ENCODE measurements around the gene SLC49A4.

Gene SLC49A4

GRCh38 chr3:122799322-122799721, 4.5 kb downstream of the SLC49A4 start:
- TF ChIP-seq, protein P1, sequence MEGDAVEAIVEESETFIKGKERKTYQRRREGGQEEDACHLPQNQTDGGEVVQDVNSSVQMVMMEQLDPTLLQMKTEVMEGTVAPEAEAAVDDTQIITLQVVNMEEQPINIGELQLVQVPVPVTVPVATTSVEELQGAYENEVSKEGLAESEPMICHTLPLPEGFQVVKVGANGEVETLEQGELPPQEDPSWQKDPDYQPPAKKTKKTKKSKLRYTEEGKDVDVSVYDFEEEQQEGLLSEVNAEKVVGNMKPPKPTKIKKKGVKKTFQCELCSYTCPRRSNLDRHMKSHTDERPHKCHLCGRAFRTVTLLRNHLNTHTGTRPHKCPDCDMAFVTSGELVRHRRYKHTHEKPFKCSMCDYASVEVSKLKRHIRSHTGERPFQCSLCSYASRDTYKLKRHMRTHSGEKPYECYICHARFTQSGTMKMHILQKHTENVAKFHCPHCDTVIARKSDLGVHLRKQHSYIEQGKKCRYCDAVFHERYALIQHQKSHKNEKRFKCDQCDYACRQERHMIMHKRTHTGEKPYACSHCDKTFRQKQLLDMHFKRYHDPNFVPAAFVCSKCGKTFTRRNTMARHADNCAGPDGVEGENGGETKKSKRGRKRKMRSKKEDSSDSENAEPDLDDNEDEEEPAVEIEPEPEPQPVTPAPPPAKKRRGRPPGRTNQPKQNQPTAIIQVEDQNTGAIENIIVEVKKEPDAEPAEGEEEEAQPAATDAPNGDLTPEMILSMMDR (IDR thresholded peaks at IDR 0.05; ENCODE audit: insufficient read depth, missing control alignments) = no peak
- no peak for DNase-seq (ENCODE audit: insufficient read length, low spot score)
- FAIRE-seq = no peak

DNA sequence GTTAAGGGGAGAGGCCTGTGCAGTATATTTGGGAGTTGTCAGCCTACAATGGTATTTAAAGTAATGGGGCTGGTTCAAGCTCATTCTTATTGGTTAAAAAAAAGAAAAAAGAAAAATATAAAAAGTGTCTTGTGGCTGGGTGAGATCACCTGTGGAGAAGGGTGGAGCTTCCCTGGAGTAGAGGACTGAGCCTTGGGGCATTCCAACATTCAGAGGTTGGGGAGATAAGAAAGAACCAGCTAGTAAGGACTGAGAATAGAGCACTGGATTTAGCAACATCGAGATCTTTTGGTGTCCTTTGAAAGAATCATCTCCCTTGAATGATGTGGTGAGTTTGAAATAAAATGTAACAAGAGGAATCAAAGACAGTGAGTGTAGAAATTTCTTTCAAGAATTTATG, 5.2 kb downstream of the SLC49A4 start:
- FAIRE-seq (no peak), DNase-seq (ENCODE audit: insufficient read length, low spot score) (no peak)
- TF ChIP-seq, protein P1 (IDR thresholded peaks at IDR 0.05; ENCODE audit: insufficient read depth, missing control alignments) = no peak

GRCh38 chr3:122800706-122801237, 5.9 kb downstream of the SLC49A4 start:
- FAIRE-seq (no peak), DNase-seq (ENCODE audit: insufficient read length, low spot score) (no peak)
- TF ChIP-seq, protein P1 (IDR thresholded peaks at IDR 0.05; ENCODE audit: insufficient read depth, missing control alignments) = no peak

- no peak for DNase-seq (ENCODE audit: insufficient read length, low spot score)
- TF ChIP-seq, protein P1 (IDR thresholded peaks at IDR 0.05; ENCODE audit: insufficient read depth, missing control alignments) = no peak
- FAIRE-seq = no peak
These were observed 7.5 kb downstream of the SLC49A4 start for GRCh38 chr3:122802323-122802722.

- no peak for DNase-seq (ENCODE audit: insufficient read length, low spot score)
- no peak for FAIRE-seq
- TF ChIP-seq, protein P1 (IDR thresholded peaks at IDR 0.05; ENCODE audit: insufficient read depth, missing control alignments) = no peak
These were observed 9.1 kb downstream of the SLC49A4 start for GRCh38 chr3:122803977-122804376.

DNA sequence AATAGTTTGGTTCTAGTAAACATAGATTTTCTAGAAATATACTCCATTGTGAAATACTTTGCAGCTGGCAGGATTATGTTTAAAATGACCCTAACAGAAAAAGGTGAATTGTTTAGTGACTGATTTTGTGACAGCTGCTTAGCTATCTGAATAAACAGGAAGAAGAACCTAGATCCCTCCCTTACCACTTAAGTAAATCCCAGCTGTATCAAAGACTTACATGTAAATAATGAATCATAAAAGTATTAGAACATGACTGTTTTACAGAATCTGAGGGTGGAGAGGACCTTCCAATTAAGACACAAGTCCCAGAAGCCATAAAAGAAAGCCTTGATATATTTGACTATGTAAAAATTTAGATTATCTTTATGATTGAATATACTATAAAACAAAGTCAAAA, 15.9 kb downstream of the SLC49A4 start:
- FAIRE-seq (no peak), DNase-seq (ENCODE audit: insufficient read length, low spot score) (no peak)
- TF ChIP-seq, protein P1 (IDR thresholded peaks at IDR 0.05; ENCODE audit: insufficient read depth, missing control alignments) = no peak

DNA sequence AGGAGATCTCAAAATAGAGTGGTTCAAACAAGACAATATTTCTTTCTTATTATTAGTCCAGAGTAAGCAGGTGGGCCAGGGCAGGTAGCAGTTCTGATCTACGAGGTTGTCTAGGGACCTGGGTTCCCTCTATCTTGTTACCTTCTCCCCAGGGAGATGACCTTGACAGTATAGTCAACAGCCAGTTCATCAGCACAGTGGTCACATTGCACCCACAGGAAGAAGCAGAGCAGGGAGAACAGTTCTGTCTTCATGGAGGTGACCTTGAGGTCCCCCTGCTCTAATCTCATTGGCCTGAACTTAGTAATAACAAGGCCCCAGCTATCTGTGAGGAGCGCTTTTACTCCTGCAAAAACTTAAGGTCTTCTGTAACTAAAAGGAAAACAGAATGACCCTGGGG, 21.7 kb downstream of the SLC49A4 start:
- FAIRE-seq (no peak), DNase-seq (ENCODE audit: insufficient read length, low spot score) (no peak)
- TF ChIP-seq, protein P1 (IDR thresholded peaks at IDR 0.05; ENCODE audit: insufficient read depth, missing control alignments) = no peak

All from D721Med (cell line).